IMR-90 (cell line): ENCODE measurements around the gene ADGRD1. TPM values are rescaled to one million over a fixed set of nuclear protein-coding genes. Genes with fewer than 3 reads are reported as not detected.

Experiments
- ATAC-seq: fragments of 200-7000 bp; cut with Tn5 transposase; 2 replicates; pipeline ENCODE4 v1.9.1; 2020; ENCODE audit warnings: low read depth, mild to moderate bottlenecking, moderate library complexity
- BruUV-seq: library from RNA; stranded (reverse); fragments of 400-500 nt; replicated peaks from 2 replicates; lab custom pipeline; 2021; lab: Mats Ljungman, UMichigan
- CTCF ChIA-PET: fragments of 300-600 bp; formaldehyde crosslinking; extraction: SDS; loops from one replicate; lab custom pipeline; 2021; ENCODE audit warnings: antibody characterized with exemption; lab: Yijun Ruan, JAX
- POLR2A ChIA-PET: fragments of 300-600 bp; sonication (Branson Sonifier 250); formaldehyde crosslinking; loops from one replicate; lab custom pipeline; 2022; ENCODE audit warnings: antibody characterized with exemption; ENCODE audit not compliant: unreplicated experiment; lab: Charles Lee
- DNase-seq: peaks from one replicate; pipeline ENCODE4 v3.0.0; 2013
- H2AFZ ChIP-seq: replicated peaks from 2 replicates; pipeline ENCODE3; 2013; ENCODE audit warnings: low read length, mild to moderate bottlenecking; ENCODE audit not compliant: poor library complexity
- H2AK5ac ChIP-seq: 2 replicates; pipeline ENCODE4 v1.6.1; 2013; ENCODE audit warnings: low read depth, low read length, inconsistent platforms
- H2AK9ac ChIP-seq: replicated peaks from 2 replicates; pipeline ENCODE3; 2013; ENCODE audit warnings: mild to moderate bottlenecking, low read depth, low read length, moderate library complexity; ENCODE audit not compliant: poor library complexity
- H2BK120ac ChIP-seq: 2 replicates; pipeline ENCODE4 v1.6.1; 2013; ENCODE audit warnings: low read depth, low read length, inconsistent platforms
- H2BK15ac ChIP-seq: 3 replicates; pipeline ENCODE4 v1.6.1; 2013; ENCODE audit warnings: low read depth, low read length, inconsistent platforms
- H2BK20ac ChIP-seq: 2 replicates; pipeline ENCODE4 v1.6.1; 2013; ENCODE audit warnings: low read depth, mild to moderate bottlenecking, inconsistent platforms, low read length, moderate library complexity
- H2BK5ac ChIP-seq: 2 replicates; pipeline ENCODE4 v1.6.1; 2013; ENCODE audit warnings: mild to moderate bottlenecking, low read depth, low read length, inconsistent platforms; ENCODE audit not compliant: poor library complexity, severe bottlenecking
- H3K14ac ChIP-seq: replicated peaks from 2 replicates; pipeline ENCODE4 v1.6.1; 2013; ENCODE audit warnings: low read depth, low read length, inconsistent platforms
- H3K18ac ChIP-seq: 2 replicates; pipeline ENCODE4 v1.6.1; 2013; ENCODE audit warnings: low read depth, low read length, control low read depth
- H3K23ac ChIP-seq: 2 replicates; pipeline ENCODE4 v1.6.1; 2013; ENCODE audit warnings: low read depth, low read length, inconsistent platforms
- H3K27ac ChIP-seq: 2 replicates; pipeline ENCODE4 v1.5.1; 2013; ENCODE audit warnings: mild to moderate bottlenecking, control low read depth, low read length; ENCODE audit not compliant: insufficient read depth
- H3K27me3 ChIP-seq: 2 replicates; pipeline ENCODE4 v1.6.1; 2013; ENCODE audit warnings: low read length; ENCODE audit not compliant: control insufficient read depth, insufficient read depth
- H3K36me3 ChIP-seq: 2 replicates; pipeline ENCODE4 v1.6.1; 2013; ENCODE audit warnings: low read length, mixed read lengths; ENCODE audit not compliant: control insufficient read depth, insufficient read depth
- H3K4ac ChIP-seq: 2 replicates; pipeline ENCODE4 v1.6.1; 2013; ENCODE audit warnings: low read depth, low read length, inconsistent platforms
- H3K4me1 ChIP-seq: 2 replicates; pipeline ENCODE4 v1.6.1; 2013; ENCODE audit warnings: low read length, mixed read lengths; ENCODE audit not compliant: control insufficient read depth, insufficient read depth
- H3K4me2 ChIP-seq: 2 replicates; pipeline ENCODE4 v1.6.1; 2013; ENCODE audit warnings: low read depth, mild to moderate bottlenecking, control low read depth, low read length, moderate library complexity
- H3K4me3 ChIP-seq: 2 replicates; pipeline ENCODE4 v1.5.1; 2013; ENCODE audit warnings: low read depth, mild to moderate bottlenecking, control low read depth, low read length, moderate library complexity; ENCODE audit not compliant: insufficient read depth
- H3K56ac ChIP-seq: 2 replicates; pipeline ENCODE4 v1.6.1; 2013; ENCODE audit warnings: low read length, inconsistent platforms; ENCODE audit not compliant: insufficient read depth; ENCODE audit errors: extremely low read depth
- H3K79me1 ChIP-seq, 2 experiments: 2 replicates each; pipeline ENCODE4 v1.6.1; 2013; ENCODE audit warnings: low read length in 2 of 2, inconsistent platforms in 1 of 2, low read depth in 1 of 2
- H3K9ac ChIP-seq: 2 replicates; pipeline ENCODE4 v1.6.1; 2013; ENCODE audit warnings: low read depth, low read length, control low read depth
- H3K9me1 ChIP-seq: 2 replicates; pipeline ENCODE4 v1.6.1; 2013; ENCODE audit warnings: low read length, inconsistent platforms; ENCODE audit not compliant: insufficient read depth
- H3K9me3 ChIP-seq: 2 replicates; pipeline ENCODE4 v1.6.1; 2013; ENCODE audit warnings: low read length; ENCODE audit not compliant: control insufficient read depth, insufficient read depth
- H4K20me1 ChIP-seq: 2 replicates; pipeline ENCODE4 v1.6.1; 2013; ENCODE audit warnings: low read length, inconsistent platforms; ENCODE audit not compliant: insufficient read depth
- H4K5ac ChIP-seq: 2 replicates; pipeline ENCODE4 v1.6.1; 2013; ENCODE audit warnings: mild to moderate bottlenecking, low read depth, low read length, control low read depth
- H4K8ac ChIP-seq, 2 experiments: 2 replicates each; pipeline ENCODE4 v1.6.1; 2013; ENCODE audit warnings: low read depth in 2 of 2, low read length in 2 of 2, control low read depth in 1 of 2, inconsistent platforms in 1 of 2
- H4K91ac ChIP-seq: 2 replicates; pipeline ENCODE4 v1.6.1; 2013; ENCODE audit warnings: low read depth, low read length, inconsistent platforms; ENCODE audit not compliant: insufficient read depth
- CEBPB ChIP-seq: IDR thresholded peaks from 2 replicates; pipeline ENCODE4 v1.6.1; 2012; ENCODE audit warnings: low read depth, low read length, improper control_type of control experiment
- CHD1 ChIP-seq: IDR thresholded peaks from 2 replicates; pipeline ENCODE4 v1.6.1; 2012; ENCODE audit warnings: low read depth, low read length, improper control_type of control experiment
- ELK1 ChIP-seq: fragments of 150-350 bp; IDR thresholded peaks from 2 replicates; pipeline ENCODE4 v1.6.1; 2016; ENCODE audit warnings: low read depth, mild to moderate bottlenecking, low read length, moderate library complexity, borderline replicate concordance
- MAFK ChIP-seq: IDR thresholded peaks from 2 replicates; pipeline ENCODE4 v1.6.1; 2012; ENCODE audit warnings: low read depth, low read length, improper control_type of control experiment
- NFE2L2 ChIP-seq: fragments of 150-350 bp; IDR thresholded peaks from 2 replicates; pipeline ENCODE4 v1.6.1; 2016; ENCODE audit warnings: low read depth, mild to moderate bottlenecking, low read length
- RCOR1 ChIP-seq: IDR thresholded peaks from 2 replicates; pipeline ENCODE4 v1.6.1; 2012; ENCODE audit warnings: mild to moderate bottlenecking, low read length, improper control_type of control experiment; ENCODE audit not compliant: insufficient replicate concordance
- RFX5 ChIP-seq: IDR thresholded peaks from 2 replicates; pipeline ENCODE4 v1.8.0; 2012; ENCODE audit warnings: low read depth, mild to moderate bottlenecking, low read length, moderate library complexity
- WGBS, 2 experiments: methylation state at CpG; one replicate each; pipeline versions ENCODE4 v1.1.5 to v1.1.7; 2013; ENCODE audit warnings: missing lambda C conversion rate in 2 of 2; ENCODE audit not compliant: insufficient read length in 1 of 2; ENCODE audit errors: extremely low coverage in 2 of 2; 5-methylcytosine and 5-hydroxymethylcytosine counted together
- dilution Hi-C: fragments of 300-500 bp; cut with HindIII; formaldehyde crosslinking; loops from one replicate; pipeline ENCODE4 v1.14.3; 2018; ENCODE audit warnings: low sequenced_read_pairs; ENCODE audit not compliant: unreplicated experiment
- in situ Hi-C: fragments of 300-500 bp; cut with MboI; formaldehyde crosslinking; loops from 3 replicates; pipeline ENCODE4 v1.14.3; 2019; ENCODE audit warnings: low sequenced_read_pairs, inconsistent platforms, mixed read lengths
- intact Hi-C: fragments of 100-400 bp; cut with micrococcal nuclease; formaldehyde crosslinking; loops from 2 replicates; pipeline ENCODE4 v1.10.0; 2022
- polyA plus RNA-seq, 3 experiments: library from polyadenylated mRNA; depleted of rRNA; stranded (reverse); fragments of >200 nt; gene quantifications; 2 replicates each; pipeline ENCODE4 v1.2.3, GENCODE V29; 2012; ENCODE audit warnings: low replicate concordance in 1 of 3
- total RNA-seq: library from RNA; depleted of rRNA; stranded (reverse); fragments of >200 nt; gene quantifications from 2 replicates; pipeline ENCODE4 v1.2.3, GENCODE V29; 2012

The ADGRD1 gene
- total and polyA plus RNA-seq, 2 of the 4 experiments (the other 2 are of a cell fraction) = not detected

- H3K56ac ChIP-seq = no peak overlapping the region
- H3K4ac ChIP-seq = no peak overlapping the region
- H2AK5ac ChIP-seq = no peak overlapping the region
- no peak overlapping the region for H3K4me2 ChIP-seq
- ATAC-seq (no peak), DNase-seq (no peak)
- CTCF ChIA-PET = no interaction called here
- no peak overlapping the region for H2BK15ac ChIP-seq
- no peak overlapping the region for H4K91ac ChIP-seq
- no peak overlapping the region for H2AK9ac ChIP-seq
- H4K20me1 ChIP-seq = no peaks in the 10 kb centered on the region
- H2AFZ ChIP-seq = peak overlapping the region; percentile 51
- no peak overlapping the region for H2BK5ac ChIP-seq
- WGBS, 2 experiments = 83% methylated on average over 8 of the region's 21 CpGs; no CpG with 5 or more reads in 1 of the 2 experiments
- no peak overlapping the region for H3K18ac ChIP-seq
- POLR2A ChIA-PET = no interaction called here
- no peak overlapping the region for H4K8ac ChIP-seq
- H3K4me1 ChIP-seq = no peaks in the 10 kb centered on the region
- H3K36me3 ChIP-seq = no peaks in the 10 kb centered on the region
- in situ Hi-C loops = no loop called here
- no peak overlapping the region for H3K4me3 ChIP-seq
- dilution Hi-C loops = no loop called here
- H3K9ac ChIP-seq = no peak overlapping the region
- no peak overlapping the region for H3K14ac ChIP-seq
- H3K27ac ChIP-seq = no peak overlapping the region
- no peak overlapping the region for H2BK120ac ChIP-seq
- no peak for TF ChIP-seq RCOR1
- no peak for TF ChIP-seq CHD1
- TF ChIP-seq ELK1 = no peak
- no peak for TF ChIP-seq MAFK
- no peak for TF ChIP-seq CEBPB
- no peak for TF ChIP-seq NFE2L2
- no peak for TF ChIP-seq RFX5
- H2BK20ac ChIP-seq = no peak overlapping the region
- H3K9me3 ChIP-seq = peaks cover 40% of the 10 kb centered on the region
- no peaks in the 10 kb centered on the region for H3K9me1 ChIP-seq
- intact Hi-C loops = no loop called here
- no peak overlapping the region for H3K23ac ChIP-seq
- no peak overlapping the region for H4K5ac ChIP-seq
- H3K27me3 ChIP-seq = no peaks in the 10 kb centered on the region
- BruUV-seq = no TSS peak
- no peaks in the 10 kb centered on the region for H3K79me1 ChIP-seq
Measured at GRCh38 chr12:131009595-131010395, 56.1 kb downstream of the ADGRD1 start.
